Measurements from ENCODE around the gene ARG2.
A peak's percentile ranks its signal among the peaks of the same experiment; 100 is the strongest.

ARG2 gene

DNA sequence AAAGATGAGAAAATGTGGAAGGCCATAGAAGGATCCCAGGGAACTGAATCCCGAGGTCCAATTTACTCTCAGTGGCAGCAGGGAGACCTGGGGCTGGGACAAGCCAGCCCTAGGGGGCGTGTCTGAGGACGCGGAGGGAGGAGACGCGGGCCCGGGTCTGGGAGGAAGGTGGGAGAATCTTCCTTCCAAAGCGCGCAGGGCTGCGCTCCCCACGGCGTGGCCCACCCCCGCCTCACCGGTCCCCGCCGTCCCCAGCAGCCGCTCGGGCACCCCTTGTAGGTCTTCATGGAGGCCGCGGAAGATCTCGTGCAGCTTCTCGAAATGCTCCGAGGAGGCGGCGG, 54.4 kb downstream of the ARG2 start:
- DNase-seq = peak; percentile 67 to 79
- Histone ChIP-seq H2BK120ac (ENCODE audit: insufficient read depth, low read length, poor library complexity) (peak overlapping the region; percentile 53), H3K79me2 (ENCODE audit: control insufficient read depth, insufficient read depth, low read length, poor library complexity) (peaks cover 6% of the 10 kb centered on the region), H2BK5ac (ENCODE audit: low read depth, low read length, poor library complexity) (peak overlapping the region; percentile 92), H4K12ac (ENCODE audit: low read depth, low read length) (peak overlapping the region; percentile 89), H3K9ac (ENCODE audit: low read length) (peak overlapping the region; percentile 99), H3K36me3 (ENCODE audit: control insufficient read depth in 1 of 2, insufficient read depth in 2 of 2, low read length in 2 of 2) (peaks cover 10 to 12% of the 10 kb centered on the region in 2 experiments), H3K14ac (ENCODE audit: low read length) (peak overlapping the region; percentile 89), H3K4me2 (ENCODE audit: low read length) (peak overlapping the region; percentile 67), H3K79me1 (ENCODE audit: low read length) (peaks cover 6% of the 10 kb centered on the region), H2BK12ac (ENCODE audit: low read length) (no peak overlapping the region), H3K23ac (ENCODE audit: low read length) (no peak overlapping the region), H3K27ac (ENCODE audit: low read depth, low read length) (peak overlapping the region; percentile 93), H4K8ac (ENCODE audit: low read depth, low read length) (peak overlapping the region; percentile 96), H3K4me3 (ENCODE audit: low read depth, low read length) (peak overlapping the region; percentile 82), H4K91ac (ENCODE audit: low read depth, low read length) (peak overlapping the region; percentile 94), H2AFZ (ENCODE audit: insufficient read depth, low read length, poor library complexity) (peak overlapping the region; percentile 99), H3K4me1 (ENCODE audit: control insufficient read depth in 1 of 2, insufficient read depth in 2 of 2, low read length in 2 of 2) (peaks cover 0 to 2% of the 10 kb centered on the region in 2 experiments), H3K27me3 (ENCODE audit: insufficient read depth, low read length) (no peaks in the 10 kb centered on the region), H3K4ac (ENCODE audit: low read depth, low read length) (peak overlapping the region; percentile 66), H2AK5ac (ENCODE audit: low read length) (no peak overlapping the region), H3K9me3 (ENCODE audit: insufficient read depth, low read depth, low read length) (no peaks in the 10 kb centered on the region), H3K18ac (ENCODE audit: low read length) (peak overlapping the region; percentile 91)
- no CpG with 5 or more reads among the region's 25 CpGs for WGBS (ENCODE audit: extremely low coverage, insufficient coverage, insufficient read length)

DNA sequence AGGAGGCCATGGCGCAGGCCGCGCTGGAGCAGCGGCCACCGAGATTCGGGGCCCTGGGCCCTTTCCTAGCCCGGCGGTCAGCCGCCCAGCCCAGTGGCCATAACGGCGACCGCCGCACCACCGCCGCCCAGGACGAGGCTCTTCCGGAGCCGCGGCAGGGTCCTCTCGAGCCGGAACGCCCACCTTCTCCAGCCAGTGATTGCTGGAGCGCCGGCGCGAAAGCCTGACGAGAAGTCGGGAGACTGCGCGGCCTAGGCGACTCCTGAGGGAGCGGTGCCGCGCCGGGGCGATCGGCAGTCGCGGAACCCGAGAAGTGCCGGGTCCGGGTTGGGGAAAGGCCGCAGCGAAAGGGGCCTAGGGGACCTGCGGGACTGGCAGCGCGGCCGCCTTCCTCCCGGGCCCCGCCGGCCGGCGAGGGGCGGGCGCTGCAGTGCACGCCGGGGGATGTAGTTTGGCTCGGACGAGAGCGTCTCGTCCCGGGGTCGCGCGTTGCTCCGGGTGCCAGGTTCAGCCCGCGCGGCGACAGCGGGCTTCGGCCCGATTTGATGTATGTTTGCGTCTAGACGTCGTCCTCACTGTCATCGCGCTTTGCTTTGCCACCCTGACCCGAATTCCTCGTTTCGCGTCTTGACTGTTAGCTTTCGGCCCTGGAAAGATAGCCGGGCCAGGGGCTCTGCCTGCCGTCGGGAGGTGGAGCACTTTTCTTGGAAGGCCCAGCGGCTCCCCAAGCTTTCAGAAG, 54.9 kb downstream of the ARG2 start, which contains the start of gene VTI1B:
TSS of gene VTI1B (minus strand) at position 153 of the 739 bp plus-strand sequence. CDS start at position 10, 143 bp downstream.
- H4K12ac ChIP-seq (ENCODE audit: low read depth, low read length) = peak within 1 kb of the TSS; percentile 89
- H3K14ac ChIP-seq (ENCODE audit: low read length) = peak within 1 kb of the TSS; percentile 89
- H3K9ac ChIP-seq (ENCODE audit: low read length) = peak within 1 kb of the TSS; percentile 99
- H3K79me2 ChIP-seq (ENCODE audit: control insufficient read depth, insufficient read depth, low read length, poor library complexity) = peaks cover 6% of the 10 kb centered on the region
- H3K27me3 ChIP-seq (ENCODE audit: insufficient read depth, low read length) = no peaks in the 10 kb centered on the region
- peaks cover 6% of the 10 kb centered on the region for H3K79me1 ChIP-seq (ENCODE audit: low read length)
- peak within 1 kb of the TSS; percentile 94 for H4K91ac ChIP-seq (ENCODE audit: low read depth, low read length)
- H2BK12ac ChIP-seq (ENCODE audit: low read length) = no peak within 1 kb of the TSS
- H2BK5ac ChIP-seq (ENCODE audit: low read depth, low read length, poor library complexity) = peak within 1 kb of the TSS; percentile 92
- WGBS (ENCODE audit: extremely low coverage, insufficient coverage, insufficient read length) = no CpG with 5 or more reads among the region's 87 CpGs
- peak within 1 kb of the TSS; percentile 67 for H3K4me2 ChIP-seq (ENCODE audit: low read length)
- peak within 1 kb of the TSS; percentile 87 for H2BK120ac ChIP-seq (ENCODE audit: insufficient read depth, low read length, poor library complexity)
- H3K27ac ChIP-seq (ENCODE audit: low read depth, low read length) = peak within 1 kb of the TSS; percentile 93
- H4K8ac ChIP-seq (ENCODE audit: low read depth, low read length) = peak within 1 kb of the TSS; percentile 96
- peak within 1 kb of the TSS; percentile 82 for H3K4me3 ChIP-seq (ENCODE audit: low read depth, low read length)
- peak within 1 kb of the TSS; percentile 80 for H3K4ac ChIP-seq (ENCODE audit: low read depth, low read length)
- H3K18ac ChIP-seq (ENCODE audit: low read length) = peak within 1 kb of the TSS; percentile 91
- H3K36me3 ChIP-seq (ENCODE audit: control insufficient read depth in 1 of 2, insufficient read depth in 2 of 2, low read length in 2 of 2) = peaks cover 10 to 11% of the 10 kb centered on the region in 2 experiments
- peaks cover 0 to 2% of the 10 kb centered on the region in 2 experiments for H3K4me1 ChIP-seq (ENCODE audit: control insufficient read depth in 1 of 2, insufficient read depth in 2 of 2, low read length in 2 of 2)
- no peak within 1 kb of the TSS for H2AK5ac ChIP-seq (ENCODE audit: low read length)
- H2AFZ ChIP-seq (ENCODE audit: insufficient read depth, low read length, poor library complexity) = peak within 1 kb of the TSS; percentile 99
- no peak within 1 kb of the TSS for H3K23ac ChIP-seq (ENCODE audit: low read length)
- H3K9me3 ChIP-seq (ENCODE audit: insufficient read depth, low read depth, low read length) = no peaks in the 10 kb centered on the region
- DNase-seq = peak; percentile 68 to 84

DNA sequence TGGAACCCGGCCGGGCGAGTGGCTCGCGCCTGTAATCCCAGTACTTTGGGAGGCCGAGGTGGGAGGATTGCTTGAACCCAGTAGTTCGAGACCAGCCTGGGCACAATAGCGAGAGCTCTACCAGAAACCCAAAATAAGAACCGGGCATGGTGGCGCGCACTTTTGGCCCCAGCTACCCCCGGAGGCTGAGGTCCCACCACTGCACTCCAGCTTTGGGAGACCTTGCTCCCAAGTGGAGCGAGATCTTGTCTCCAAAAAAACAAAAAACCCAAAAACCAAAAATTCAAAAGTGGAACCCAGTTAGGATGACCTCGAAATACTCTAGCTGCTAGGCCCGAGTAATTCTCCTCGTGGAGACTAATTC, 55.5 kb downstream of the ARG2 start:
- H4K8ac ChIP-seq (ENCODE audit: low read depth, low read length) = peak overlapping the region; percentile 96
- peak overlapping the region; percentile 70 for H2BK5ac ChIP-seq (ENCODE audit: low read depth, low read length, poor library complexity)
- H3K18ac ChIP-seq (ENCODE audit: low read length) = no peak overlapping the region
- peaks cover 10 to 11% of the 10 kb centered on the region in 2 experiments for H3K36me3 ChIP-seq (ENCODE audit: control insufficient read depth in 1 of 2, insufficient read depth in 2 of 2, low read length in 2 of 2)
- H2AFZ ChIP-seq (ENCODE audit: insufficient read depth, low read length, poor library complexity) = no peak overlapping the region
- H3K9ac ChIP-seq (ENCODE audit: low read length) = no peak overlapping the region
- no peak for DNase-seq
- peak overlapping the region; percentile 94 for H4K91ac ChIP-seq (ENCODE audit: low read depth, low read length)
- no peak overlapping the region for H2BK12ac ChIP-seq (ENCODE audit: low read length)
- H3K9me3 ChIP-seq (ENCODE audit: insufficient read depth, low read depth, low read length) = no peaks in the 10 kb centered on the region
- H3K4ac ChIP-seq (ENCODE audit: low read depth, low read length) = peak overlapping the region; percentile 4
- H3K79me1 ChIP-seq (ENCODE audit: low read length) = peaks cover 6% of the 10 kb centered on the region
- H2BK120ac ChIP-seq (ENCODE audit: insufficient read depth, low read length, poor library complexity) = peak overlapping the region; percentile 26
- H3K4me1 ChIP-seq (ENCODE audit: control insufficient read depth in 1 of 2, insufficient read depth in 2 of 2, low read length in 2 of 2) = peaks cover 0 to 2% of the 10 kb centered on the region in 2 experiments
- H4K12ac ChIP-seq (ENCODE audit: low read depth, low read length) = peak overlapping the region; percentile 66
- peak overlapping the region; percentile 82 for H3K4me3 ChIP-seq (ENCODE audit: low read depth, low read length)
- H3K4me2 ChIP-seq (ENCODE audit: low read length) = peak overlapping the region; percentile 67
- no CpG with 5 or more reads among the region's 16 CpGs for WGBS (ENCODE audit: extremely low coverage, insufficient coverage, insufficient read length)
- no peak overlapping the region for H3K14ac ChIP-seq (ENCODE audit: low read length)
- peaks cover 6% of the 10 kb centered on the region for H3K79me2 ChIP-seq (ENCODE audit: control insufficient read depth, insufficient read depth, low read length, poor library complexity)
- H3K23ac ChIP-seq (ENCODE audit: low read length) = no peak overlapping the region
- H2AK5ac ChIP-seq (ENCODE audit: low read length) = no peak overlapping the region
- H3K27ac ChIP-seq (ENCODE audit: low read depth, low read length) = peak overlapping the region; percentile 93
- no peaks in the 10 kb centered on the region for H3K27me3 ChIP-seq (ENCODE audit: insufficient read depth, low read length)

DNA sequence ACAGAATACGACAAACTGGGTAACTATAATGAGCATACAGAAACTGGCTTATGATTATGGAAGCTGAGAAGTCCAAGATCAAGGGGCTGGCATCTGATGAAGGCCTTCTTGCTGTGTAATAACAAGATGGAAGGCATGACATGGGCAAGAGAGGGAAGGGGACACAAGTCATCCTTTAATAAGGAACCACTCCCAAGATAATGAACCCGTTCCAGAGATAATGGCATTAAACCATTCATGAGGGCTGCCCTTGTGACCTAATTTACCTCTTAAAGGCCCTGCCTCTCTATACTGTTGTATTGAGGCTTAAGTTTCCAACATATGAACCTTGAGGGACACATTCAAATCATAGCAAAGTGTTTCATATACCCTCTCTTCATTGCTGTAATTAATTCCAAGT, 59.3 kb downstream of the ARG2 start:
- Histone ChIP-seq H2AK5ac (ENCODE audit: low read length) (no peak overlapping the region), H4K8ac (ENCODE audit: low read depth, low read length) (no peak overlapping the region)
- no CpG with 5 or more reads among the region's 2 CpGs for WGBS (ENCODE audit: extremely low coverage, insufficient coverage, insufficient read length)

More for the DNA sequence above, 59.3 kb downstream of the ARG2 start:
- no peak overlapping the region for H2BK12ac ChIP-seq (ENCODE audit: low read length)
- H2BK5ac ChIP-seq (ENCODE audit: low read depth, low read length, poor library complexity) = no peak overlapping the region
- peaks cover 0 to 5% of the 10 kb centered on the region in 2 experiments for H3K4me1 ChIP-seq (ENCODE audit: control insufficient read depth in 1 of 2, insufficient read depth in 2 of 2, low read length in 2 of 2)
- peaks cover 6% of the 10 kb centered on the region for H3K79me1 ChIP-seq (ENCODE audit: low read length)
- H4K12ac ChIP-seq (ENCODE audit: low read depth, low read length) = no peak overlapping the region
- peaks cover 6% of the 10 kb centered on the region for H3K79me2 ChIP-seq (ENCODE audit: control insufficient read depth, insufficient read depth, low read length, poor library complexity)
- no peak overlapping the region for H2AFZ ChIP-seq (ENCODE audit: insufficient read depth, low read length, poor library complexity)
- no peak overlapping the region for H3K4me2 ChIP-seq (ENCODE audit: low read length)
- no peak overlapping the region for H2BK120ac ChIP-seq (ENCODE audit: insufficient read depth, low read length, poor library complexity)
- H3K36me3 ChIP-seq (ENCODE audit: control insufficient read depth in 1 of 2, insufficient read depth in 2 of 2, low read length in 2 of 2) = peaks cover 14 to 23% of the 10 kb centered on the region in 2 experiments
- H3K9me3 ChIP-seq (ENCODE audit: insufficient read depth, low read depth, low read length) = no peaks in the 10 kb centered on the region
- no peak overlapping the region for H3K4ac ChIP-seq (ENCODE audit: low read depth, low read length)
- no peak overlapping the region for H3K27ac ChIP-seq (ENCODE audit: low read depth, low read length)
- H4K91ac ChIP-seq (ENCODE audit: low read depth, low read length) = no peak overlapping the region
- H3K9ac ChIP-seq (ENCODE audit: low read length) = no peak overlapping the region
- no peak overlapping the region for H3K4me3 ChIP-seq (ENCODE audit: low read depth, low read length)
- H3K14ac ChIP-seq (ENCODE audit: low read length) = no peak overlapping the region
- no peak for DNase-seq
- H3K18ac ChIP-seq (ENCODE audit: low read length) = no peak overlapping the region
- no peaks in the 10 kb centered on the region for H3K27me3 ChIP-seq (ENCODE audit: insufficient read depth, low read length)
- H3K23ac ChIP-seq (ENCODE audit: low read length) = no peak overlapping the region
